Hepatocyte (in vitro differentiated cells): ENCODE measurements around the gene UCMA. TPM values are rescaled to one million over a fixed set of nuclear protein-coding genes. Genes with fewer than 3 reads are reported as not detected.

Experiments
- DNase-seq: peaks from one replicate; pipeline ENCODE4 v3.0.0-alpha.2; 2016; ENCODE audit warnings: low spot score
- H2AFZ ChIP-seq: fragments of 200-600 bp; sonication (generic); 2 replicates; pipeline ENCODE4 v1.6.0; 2016; ENCODE audit warnings: antibody characterized with exemption, mild to moderate bottlenecking
- H3K27ac ChIP-seq: fragments of 200-600 bp; sonication (generic); 2 replicates; pipeline ENCODE4 v1.5.1; 2016; ENCODE audit warnings: mild to moderate bottlenecking
- H3K27me3 ChIP-seq: fragments of 200-600 bp; sonication (generic); 2 replicates; pipeline ENCODE4 v1.6.1; 2016
- H3K36me3 ChIP-seq: fragments of 200-600 bp; sonication (generic); replicated peaks from 2 replicates; pipeline ENCODE4 v1.5.1; 2016; ENCODE audit warnings: low read depth; ENCODE audit not compliant: insufficient read depth
- H3K4me1 ChIP-seq: fragments of 200-600 bp; sonication (generic); 2 replicates; pipeline ENCODE4 v1.5.1; 2016; ENCODE audit warnings: mild to moderate bottlenecking, moderate library complexity; ENCODE audit not compliant: insufficient read depth
- H3K4me2 ChIP-seq: fragments of 200-600 bp; sonication (generic); 2 replicates; pipeline ENCODE4 v1.6.0; 2016
- H3K4me3 ChIP-seq: fragments of 200-600 bp; sonication (generic); 2 replicates; pipeline ENCODE4 v1.5.1; 2016; ENCODE audit warnings: mild to moderate bottlenecking
- H3K79me2 ChIP-seq: fragments of 200-600 bp; sonication (generic); 2 replicates; pipeline ENCODE4 v1.6.0; 2017; ENCODE audit warnings: mild to moderate bottlenecking
- H3K9me2 ChIP-seq: fragments of 200-600 bp; sonication (generic); replicated peaks from 2 replicates; pipeline ENCODE4 v1.6.0; 2017; ENCODE audit warnings: mild to moderate bottlenecking; ENCODE audit not compliant: insufficient read depth
- H3K9me3 ChIP-seq: fragments of 200-600 bp; sonication (generic); 2 replicates; pipeline ENCODE4 v1.5.1; 2016; ENCODE audit warnings: low read depth, mild to moderate bottlenecking
- H4K20me1 ChIP-seq: fragments of 200-600 bp; sonication (generic); 2 replicates; pipeline ENCODE4 v1.6.0; 2016; ENCODE audit warnings: mild to moderate bottlenecking; ENCODE audit not compliant: insufficient read depth, poor library complexity, severe bottlenecking
- CTCF ChIP-seq: fragments of 200-600 bp; sonication (generic); IDR thresholded peaks from 2 replicates; pipeline ENCODE4 v1.5.1; 2016; ENCODE audit warnings: antibody characterized with exemption, mild to moderate bottlenecking; ENCODE audit not compliant: poor library complexity
- EZH2 ChIP-seq: fragments of 200-600 bp; sonication (generic); IDR thresholded peaks from 2 replicates; pipeline ENCODE4 v1.6.1; 2016; ENCODE audit warnings: antibody characterized with exemption, mild to moderate bottlenecking, borderline replicate concordance
- EZH2phosphoT487 ChIP-seq: fragments of 200-600 bp; sonication (generic); IDR thresholded peaks from one replicate; pipeline ENCODE4 v1.6.1; 2018; ENCODE audit warnings: antibody characterized with exemption, mild to moderate bottlenecking, low read depth, moderate library complexity; ENCODE audit not compliant: unreplicated experiment, severe bottlenecking
- WGBS: methylation state at CpG from one replicate; pipeline ENCODE4 v1.1.6; 2016; ENCODE audit warnings: low lambda C conversion rate; ENCODE audit errors: missing lambda C conversion rate; 5-methylcytosine and 5-hydroxymethylcytosine counted together
- polyA plus RNA-seq: library from polyadenylated mRNA; unstranded; fragments of >200 nt; fragmentation: Nextera tagmentation; extraction: Ambion mirVana; gene quantifications from 2 replicates; pipeline ENCODE4 v1.2.1, GENCODE V29; 2016
- total RNA-seq: library from RNA; depleted of rRNA; stranded (reverse); fragments of >200 nt; gene quantifications from 2 replicates; pipeline ENCODE4 v1.2.3, GENCODE V29; 2014

The UCMA gene
- total and polyA plus RNA-seq, 2 experiments from 2014 or later: not detected

- no peak overlapping the region for H3K4me3 ChIP-seq
- no peaks in the 10 kb centered on the region for H3K79me2 ChIP-seq
- H3K9me2 ChIP-seq: no peaks in the 10 kb centered on the region
- H3K36me3 ChIP-seq: no peaks in the 10 kb centered on the region
- 76% methylated on average over 9 of the region's 9 CpGs for WGBS
- H2AFZ ChIP-seq: no peak overlapping the region
- no peaks in the 10 kb centered on the region for H3K4me1 ChIP-seq
- H3K4me2 ChIP-seq: no peak overlapping the region
- no peaks in the 10 kb centered on the region for H3K9me3 ChIP-seq
- no peak overlapping the region for H3K27ac ChIP-seq
- DNase-seq: no peak
- no peaks in the 10 kb centered on the region for H3K27me3 ChIP-seq
- no peak for TF ChIP-seq CTCF
- TF ChIP-seq EZH2: no peak
- no peak for TF ChIP-seq EZH2phosphoT487
- no peaks in the 10 kb centered on the region for H4K20me1 ChIP-seq
Observed at GRCh38 chr10:13231190-13231589, 3.0 kb downstream of the UCMA start.

- Histone ChIP-seq H4K20me1 (no peaks in the 10 kb centered on the region), H3K4me3 (no peak overlapping the region), H3K4me1 (no peaks in the 10 kb centered on the region), H3K79me2 (no peaks in the 10 kb centered on the region), H3K9me3 (no peaks in the 10 kb centered on the region), H3K36me3 (no peaks in the 10 kb centered on the region), H2AFZ (no peak overlapping the region), H3K27me3 (no peaks in the 10 kb centered on the region), H3K4me2 (no peak overlapping the region), H3K9me2 (no peaks in the 10 kb centered on the region), H3K27ac (no peak overlapping the region)
- 88% methylated on average over 5 of the region's 5 CpGs for WGBS
- TF ChIP-seq CTCF (no peak), EZH2phosphoT487 (no peak), EZH2 (no peak)
- DNase-seq: no peak
Observed at GRCh38 chr10:13227031-13227430, 7.1 kb downstream of the UCMA start.

DNA sequence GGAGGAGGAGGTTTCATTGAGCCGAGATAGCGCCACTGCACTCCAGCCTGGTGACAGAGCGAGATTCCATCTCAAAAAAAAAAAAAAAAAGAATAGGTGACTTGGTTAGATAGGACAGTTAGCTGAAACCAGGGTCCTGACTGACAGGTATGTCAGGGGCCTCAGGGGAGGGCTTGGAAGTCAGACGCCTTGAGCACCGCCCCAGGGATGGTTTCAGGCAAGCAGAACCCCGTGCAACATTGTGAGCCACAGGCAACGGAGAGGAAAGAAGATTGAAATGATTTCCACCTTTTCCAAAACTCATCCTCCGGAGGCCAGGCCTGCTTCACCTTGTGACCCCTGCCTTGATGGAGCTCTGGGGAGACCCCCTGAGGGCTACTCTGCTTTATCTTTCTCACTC, 8.6 kb downstream of the UCMA start:
- no peak overlapping the region for H3K27ac ChIP-seq
- no peaks in the 10 kb centered on the region for H3K9me2 ChIP-seq
- 88% methylated on average over 8 of the region's 8 CpGs for WGBS
- no peak overlapping the region for H2AFZ ChIP-seq
- no peaks in the 10 kb centered on the region for H4K20me1 ChIP-seq
- DNase-seq: no peak
- H3K4me1 ChIP-seq: no peaks in the 10 kb centered on the region
- no peaks in the 10 kb centered on the region for H3K79me2 ChIP-seq
- TF ChIP-seq EZH2 (no peak), EZH2phosphoT487 (no peak), CTCF (no peak)
- no peak overlapping the region for H3K4me3 ChIP-seq
- no peaks in the 10 kb centered on the region for H3K36me3 ChIP-seq
- H3K9me3 ChIP-seq: no peaks in the 10 kb centered on the region
- no peak overlapping the region for H3K4me2 ChIP-seq
- no peaks in the 10 kb centered on the region for H3K27me3 ChIP-seq
